Caki2 (cell line): ENCODE results near the gene IGSF22. TPM values are rescaled to one million over a fixed set of nuclear protein-coding genes. Genes with fewer than 3 reads are reported as not detected.

Experiments used
- DNase-seq: peaks from one replicate; pipeline ENCODE4 v3.0.0-alpha.2; 2015; ENCODE audit warnings: low read depth
- in situ Hi-C: cut with HindIII; loops from 2 replicates; pipeline ENCODE4 v1.10.0; 2016; ENCODE audit warnings: low sequenced_read_pairs, low pct_unique_long_range_greater_than_20kb, mixed read lengths
- total RNA-seq: library from RNA; depleted of rRNA; stranded (reverse); fragments of >200 nt; shearing (Covaris generic); gene quantifications from 2 replicates; pipeline ENCODE4 v1.2.3, GENCODE V29; 2014; ENCODE audit warnings: low replicate concordance; rRNA removed

IGSF22 gene
- not detected in 2 replicates for total RNA-seq

- no peak for DNase-seq
- in situ Hi-C loops, result no loop called here
These were observed at the start of gene IGSF22 for GRCh38 chr11:18726040-18726439. Gene IGSF22 (minus strand): TSS chr11:18726188. CDS start chr11:18724236, 1,952 bp downstream.

- in situ Hi-C loops, result no loop called here
These were observed 48.8 kb upstream of the IGSF22 start for GRCh38 chr11:18774801-18775200.

GRCh38 chr11:18773681-18774080, 47.7 kb upstream of the IGSF22 start:
- in situ Hi-C loops, result no loop called here
- DNase-seq, result no peak

More at GRCh38 chr11:18774801-18775200, 48.8 kb upstream of the IGSF22 start:
- DNase-seq, result no peak

- no peak for DNase-seq
- in situ Hi-C loops, result no loop called here
These were observed 47.1 kb upstream of the IGSF22 start for GRCh38 chr11:18773104-18773503.

DNA sequence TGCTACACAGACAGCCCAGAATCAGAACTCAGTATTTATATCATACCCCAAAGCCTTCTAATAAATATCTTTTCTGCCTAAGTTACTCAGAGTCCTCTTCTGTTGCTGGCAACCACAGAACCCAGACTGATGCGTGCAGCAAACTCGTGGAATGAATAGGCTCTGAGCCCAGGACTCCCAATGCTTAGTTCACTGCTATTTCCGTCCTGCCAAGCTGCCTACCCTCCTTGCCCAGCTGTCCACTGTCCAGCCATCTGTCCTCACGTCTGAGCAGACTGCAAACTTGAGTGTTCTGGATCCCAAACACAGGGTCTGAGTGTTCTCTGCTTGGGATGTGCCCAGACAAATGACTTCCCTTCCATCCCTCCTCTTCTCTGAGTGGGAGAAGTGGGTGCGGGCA, 46.2 kb upstream of the IGSF22 start:
- in situ Hi-C loops, result no loop called here

DNA sequence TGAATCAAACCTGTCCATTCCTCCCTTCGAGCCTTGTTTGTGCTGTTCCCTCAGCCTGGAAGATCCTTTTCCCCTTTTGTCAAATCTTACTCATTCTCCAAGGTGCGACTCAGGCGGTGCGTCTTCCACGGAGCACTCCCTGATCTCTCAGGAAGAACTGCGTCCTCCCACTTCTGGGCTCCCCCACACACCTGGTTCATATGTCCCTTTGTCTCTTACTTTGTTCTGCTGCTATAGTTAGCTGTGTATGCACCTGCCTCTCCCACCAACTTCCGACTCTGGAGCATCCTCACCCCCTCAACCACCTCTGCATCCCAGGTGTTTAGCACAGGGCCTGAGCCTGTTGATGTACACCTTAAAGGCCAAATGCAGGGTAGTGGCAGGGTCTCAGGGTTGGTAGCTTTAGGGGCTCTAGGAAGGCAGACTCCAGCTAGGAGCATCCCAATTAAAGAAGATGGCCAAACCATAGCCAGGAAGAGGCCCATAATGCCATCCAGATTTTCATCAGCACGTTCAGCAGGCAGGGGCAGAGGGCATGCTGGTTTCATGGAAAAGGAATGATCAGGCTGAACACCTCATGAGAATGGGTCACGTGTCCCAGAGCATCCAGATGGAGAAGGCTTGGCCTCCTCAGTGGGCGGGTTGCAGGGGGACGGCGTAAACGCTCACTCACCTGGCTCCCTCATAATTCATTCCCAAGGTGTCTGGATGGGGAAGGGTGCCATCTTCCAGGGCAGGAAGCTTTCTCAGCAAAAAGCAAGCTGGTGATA, 45.5 kb upstream of the IGSF22 start:
- in situ Hi-C loops, result no loop called here
- no peak for DNase-seq

More for the DNA sequence above, 46.2 kb upstream of the IGSF22 start:
- DNase-seq, result no peak

DNA sequence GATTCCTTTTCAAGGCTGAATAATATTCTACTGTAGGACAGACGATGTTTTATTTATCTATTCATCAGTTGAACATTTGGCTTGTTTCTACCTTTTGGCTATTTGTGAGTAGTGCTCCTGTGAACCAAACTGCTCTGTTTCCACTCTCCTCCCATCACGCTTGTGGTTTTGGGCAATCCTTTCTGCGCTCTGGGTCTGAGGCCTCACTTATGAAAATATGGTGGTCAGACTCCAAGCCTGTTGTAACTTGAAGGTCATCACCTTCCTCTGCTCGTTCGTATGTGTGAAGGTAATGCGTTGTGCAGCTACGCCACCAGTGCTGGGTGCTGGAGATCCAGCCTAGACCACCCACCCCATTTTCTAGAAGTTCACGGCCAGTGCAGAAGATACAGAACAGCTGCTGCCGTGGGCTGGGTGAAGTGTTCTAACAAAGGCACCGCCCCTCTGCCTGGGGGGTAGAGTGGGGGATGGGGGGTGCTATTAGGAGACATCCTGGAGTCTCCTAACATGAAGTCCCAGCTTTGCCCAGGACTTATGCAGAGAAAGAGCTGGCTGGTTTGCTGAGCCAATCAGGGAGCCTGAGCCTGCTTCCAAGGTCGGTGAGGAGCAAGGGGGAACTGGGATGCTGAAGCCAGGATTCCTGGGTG, 44.6 kb upstream of the IGSF22 start:
- in situ Hi-C loops, result no loop called here
- DNase-seq, result no peak

DNA sequence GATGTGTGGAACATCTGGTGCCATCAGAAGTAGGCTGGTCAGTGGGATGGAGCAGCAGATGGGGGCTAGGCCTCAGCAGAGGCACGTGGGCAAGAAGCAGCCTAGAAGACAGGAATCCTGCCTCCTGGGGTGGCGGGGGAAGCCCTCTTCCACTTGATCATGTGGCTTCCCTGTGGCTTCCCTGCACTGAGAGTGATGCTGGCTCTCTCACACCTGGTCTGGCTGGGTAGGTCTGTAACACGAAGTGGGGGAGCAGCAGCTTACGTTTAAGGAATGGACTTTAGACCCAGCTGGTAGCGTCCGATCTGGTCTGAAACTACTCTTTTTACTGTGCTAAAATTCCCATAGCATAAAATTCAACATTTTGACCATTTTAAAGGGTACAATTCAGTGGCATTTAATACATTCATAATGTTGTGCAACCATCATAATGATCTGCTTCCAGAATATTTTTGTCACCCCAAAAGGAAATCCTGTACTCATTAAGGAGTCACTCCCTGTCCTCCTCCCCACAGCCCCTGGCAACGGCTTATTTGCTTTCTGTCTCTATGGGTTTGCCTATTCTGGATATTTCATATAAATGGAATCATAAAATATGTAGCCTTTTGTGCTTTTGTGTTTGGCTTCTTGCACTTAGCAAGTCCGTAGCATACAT, 43.9 kb upstream of the IGSF22 start:
- no peak for DNase-seq
- in situ Hi-C loops, result no loop called here

DNA sequence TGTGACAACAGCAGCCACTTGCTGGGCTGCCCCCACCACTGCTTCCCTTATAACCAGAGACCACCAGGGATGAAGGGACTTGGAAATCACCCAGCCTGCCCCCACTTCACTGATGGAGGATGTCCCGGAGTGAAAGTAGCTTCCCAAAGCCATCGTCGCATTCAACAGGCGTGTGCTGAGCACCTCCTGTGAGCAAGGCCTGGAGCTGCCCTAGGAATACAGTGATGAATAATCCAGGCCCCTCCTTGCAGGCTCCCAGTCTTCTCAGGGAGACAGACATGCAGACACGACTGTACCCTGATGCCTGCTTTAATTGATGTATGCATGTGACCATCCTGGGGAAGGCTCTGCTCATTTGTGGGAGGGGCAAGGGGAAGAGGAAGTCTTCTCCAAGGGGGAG, 43.0 kb upstream of the IGSF22 start:
- no peak for DNase-seq
- in situ Hi-C loops, result no loop called here

DNA sequence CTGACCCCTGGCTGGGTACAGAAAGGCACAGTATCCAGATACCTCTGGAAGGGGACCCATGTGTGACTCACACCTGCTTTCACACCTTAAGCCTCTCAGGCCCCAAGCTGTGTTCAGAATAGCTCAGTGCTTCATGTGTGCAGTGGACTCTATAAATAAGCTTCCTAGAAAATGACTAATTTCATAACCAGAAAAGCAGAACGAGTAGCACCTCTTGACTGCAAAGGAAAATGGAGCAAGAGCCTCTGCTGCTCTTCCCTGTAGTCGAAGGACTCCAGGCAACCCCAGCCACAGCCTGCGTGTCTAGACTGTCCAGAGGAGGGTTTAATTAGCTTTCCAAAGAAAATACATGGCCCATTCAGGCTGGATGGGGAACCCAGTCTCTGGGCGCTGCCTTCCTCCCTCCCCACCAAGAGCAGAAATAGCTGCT, 42.5 kb upstream of the IGSF22 start:
- in situ Hi-C loops, result no loop called here
- DNase-seq, result no peak

- in situ Hi-C loops, result no loop called here
- DNase-seq, result no peak
These were observed 40.0 kb upstream of the IGSF22 start for GRCh38 chr11:18766015-18766414.

DNA sequence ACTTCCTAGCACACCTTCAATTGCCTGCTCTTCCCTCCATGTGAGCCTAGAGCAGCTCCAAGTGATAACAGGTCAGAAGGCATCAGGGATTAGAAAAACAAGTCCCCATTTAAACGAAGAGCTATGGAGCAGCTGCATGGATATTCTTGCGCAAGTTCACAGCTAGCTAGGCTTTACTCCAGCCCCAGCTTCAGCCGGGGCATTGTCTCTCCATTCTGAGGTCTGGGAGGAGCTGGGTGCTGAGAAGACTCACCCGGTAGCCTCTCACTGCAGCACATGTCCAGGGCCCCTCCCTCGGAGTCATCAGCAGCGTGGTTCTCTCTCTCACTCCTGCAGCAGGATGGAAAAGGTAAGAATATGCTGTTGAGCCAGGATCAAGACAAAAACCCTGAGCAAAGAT, 39.6 kb upstream of the IGSF22 start:
- DNase-seq, result no peak
- in situ Hi-C loops, result no loop called here

DNA sequence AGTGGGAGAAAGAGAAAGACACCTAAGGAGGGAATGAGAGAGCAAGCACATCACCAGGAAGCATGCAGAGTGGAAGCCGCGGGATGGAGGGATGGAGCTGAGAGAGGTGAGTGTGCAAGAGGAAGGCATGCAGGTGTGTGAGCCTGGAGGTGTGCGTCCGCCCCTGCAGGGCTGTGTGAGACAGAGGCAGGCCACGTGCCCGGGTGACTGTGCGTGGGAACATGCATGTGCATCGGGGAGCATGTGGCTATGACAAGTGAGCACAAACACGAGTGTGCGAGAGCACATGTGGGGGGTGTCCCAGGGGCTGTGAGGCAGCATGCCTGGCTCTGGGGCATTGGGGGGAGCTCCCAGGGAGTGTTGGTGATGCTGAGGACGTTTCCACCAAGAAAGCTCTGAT, 35.8 kb upstream of the IGSF22 start:
- DNase-seq, result no peak
- in situ Hi-C loops, result no loop called here

DNA sequence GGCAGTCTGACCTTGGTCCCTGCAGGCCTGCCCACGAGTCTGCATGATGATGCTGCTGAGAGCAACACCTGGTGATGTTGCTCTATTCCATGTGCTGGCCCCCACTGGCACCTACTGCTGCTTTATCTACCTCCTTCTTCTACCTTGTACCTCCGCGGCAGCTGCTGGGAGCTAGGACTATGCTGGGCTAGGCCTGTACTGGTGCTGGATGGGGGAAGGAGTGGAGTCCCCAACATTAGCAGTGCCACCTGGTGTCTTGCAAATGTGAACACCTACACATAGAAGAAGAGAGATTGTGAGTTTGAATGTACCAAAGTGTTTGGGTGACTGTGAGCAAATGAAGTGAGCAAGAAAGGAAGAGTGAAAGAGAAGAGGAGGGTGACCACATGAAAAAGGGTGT, 35.2 kb upstream of the IGSF22 start:
- no peak for DNase-seq
- in situ Hi-C loops, result no loop called here

DNA sequence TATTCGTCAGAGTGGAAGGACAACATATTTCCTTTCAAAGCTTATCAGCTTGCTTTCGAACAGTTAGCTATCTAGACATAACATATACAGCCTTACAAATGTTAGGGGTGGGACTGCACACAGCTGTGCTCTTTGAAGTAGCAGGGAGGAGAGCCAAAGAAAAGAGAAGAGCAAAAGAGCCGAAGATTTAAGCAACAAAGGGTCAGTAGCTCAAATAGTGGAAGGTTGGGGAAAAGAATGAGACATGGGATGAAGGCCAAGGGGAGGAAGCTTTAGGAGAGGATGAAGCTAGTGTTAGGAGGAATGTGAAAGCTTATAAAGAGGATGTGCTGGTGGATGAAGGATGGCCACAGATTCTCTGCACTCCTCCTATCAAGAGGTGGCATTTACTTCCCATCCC, 31.8 kb upstream of the IGSF22 start:
- DNase-seq, result no peak
- in situ Hi-C loops, result no loop called here

DNA sequence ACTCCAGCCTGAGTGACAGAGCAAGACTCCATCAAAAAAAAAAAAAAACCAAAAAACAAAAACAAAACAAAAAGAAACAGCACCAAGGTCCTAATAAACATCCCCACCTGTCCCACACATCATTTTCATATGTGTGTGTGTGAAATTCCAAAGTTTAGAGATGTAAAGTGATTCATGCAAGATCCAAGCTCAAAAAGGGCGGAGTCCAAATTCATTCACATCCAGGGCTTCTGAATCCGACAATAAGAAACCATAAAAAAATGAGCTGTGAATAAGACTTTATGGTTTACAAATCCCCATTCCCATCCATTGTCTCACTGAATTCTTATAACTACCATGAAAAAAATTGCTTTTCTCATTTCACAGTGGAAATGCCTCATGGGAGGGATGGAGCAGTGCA, 30.9 kb upstream of the IGSF22 start:
- in situ Hi-C loops, result no loop called here
- no peak for DNase-seq

DNA sequence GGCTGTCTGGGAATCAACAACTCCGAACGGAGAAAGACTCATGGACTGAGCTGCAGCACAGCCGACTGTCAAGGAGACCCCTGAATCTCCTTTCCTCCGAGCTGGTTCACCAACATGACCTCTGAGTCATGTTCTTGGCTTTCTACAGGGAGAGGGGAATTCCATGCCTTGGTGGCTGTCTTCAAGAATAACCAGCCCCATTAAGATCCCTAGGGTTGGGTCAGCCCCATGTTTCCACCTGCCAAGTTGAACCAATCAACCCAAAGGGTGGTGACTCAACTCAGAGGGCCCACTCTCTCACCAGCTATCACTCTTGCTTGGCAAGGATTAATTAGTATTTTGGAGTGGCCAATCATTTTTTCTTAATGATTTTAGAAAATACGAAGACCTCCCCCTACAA, 28.3 kb upstream of the IGSF22 start:
- DNase-seq, result peak; percentile 51
- in situ Hi-C loops, result no loop called here

DNA sequence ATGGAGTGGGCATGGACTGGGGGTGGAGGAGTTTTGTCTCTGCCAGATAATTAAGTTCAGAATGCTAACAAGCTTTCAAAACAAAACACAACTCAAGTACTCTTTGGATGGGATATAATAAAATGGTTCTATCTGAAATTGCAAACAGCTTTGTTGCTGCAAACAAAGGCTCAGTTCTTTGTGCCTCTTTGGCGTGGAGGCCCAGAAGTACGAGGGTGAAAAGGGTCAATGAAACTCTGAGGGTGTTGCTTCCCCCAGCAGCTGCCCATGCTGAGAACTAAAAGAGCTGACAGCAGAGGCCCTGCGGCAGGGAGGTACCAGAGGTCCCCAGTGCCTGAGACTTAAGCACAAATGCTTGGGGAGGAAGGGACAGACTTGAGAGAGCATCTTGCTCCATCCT, 26.5 kb upstream of the IGSF22 start:
- in situ Hi-C loops, result no loop called here
- DNase-seq, result no peak

- DNase-seq, result no peak
- in situ Hi-C loops, result no loop called here
These were observed 25.0 kb upstream of the IGSF22 start for GRCh38 chr11:18750944-18751343.
